HCEC 1CT (cell line): ENCODE measurements around the gene USH1C.
A peak's percentile ranks its signal among the peaks of the same experiment; 100 is the strongest.

ENCODE experiments used
- DNase-seq: peaks from one replicate; pipeline ENCODE4 v3.0.0-alpha.2; 2017

Gene USH1C

DNA sequence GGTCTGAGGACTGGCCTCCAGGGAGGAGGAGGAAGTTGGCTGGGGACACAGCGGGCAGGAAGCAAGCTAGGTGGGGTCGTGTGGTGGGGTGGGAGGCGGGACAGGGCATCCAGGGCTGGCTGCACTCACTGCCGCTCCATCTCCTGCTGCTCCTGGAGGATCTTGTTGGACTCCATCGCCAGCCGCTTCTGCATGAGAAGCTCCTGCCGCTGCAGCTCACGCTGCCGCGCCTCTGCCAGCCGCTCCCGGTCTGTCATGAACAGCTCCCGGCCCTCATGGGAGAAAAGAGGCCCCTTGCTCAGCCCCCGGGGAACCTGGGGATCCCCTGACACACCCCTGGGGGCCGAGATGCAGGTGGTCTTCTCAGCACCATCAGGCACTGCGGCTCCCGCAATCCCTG is 21.6 kb downstream of the USH1C start:
- DNase-seq: no peak

DNA sequence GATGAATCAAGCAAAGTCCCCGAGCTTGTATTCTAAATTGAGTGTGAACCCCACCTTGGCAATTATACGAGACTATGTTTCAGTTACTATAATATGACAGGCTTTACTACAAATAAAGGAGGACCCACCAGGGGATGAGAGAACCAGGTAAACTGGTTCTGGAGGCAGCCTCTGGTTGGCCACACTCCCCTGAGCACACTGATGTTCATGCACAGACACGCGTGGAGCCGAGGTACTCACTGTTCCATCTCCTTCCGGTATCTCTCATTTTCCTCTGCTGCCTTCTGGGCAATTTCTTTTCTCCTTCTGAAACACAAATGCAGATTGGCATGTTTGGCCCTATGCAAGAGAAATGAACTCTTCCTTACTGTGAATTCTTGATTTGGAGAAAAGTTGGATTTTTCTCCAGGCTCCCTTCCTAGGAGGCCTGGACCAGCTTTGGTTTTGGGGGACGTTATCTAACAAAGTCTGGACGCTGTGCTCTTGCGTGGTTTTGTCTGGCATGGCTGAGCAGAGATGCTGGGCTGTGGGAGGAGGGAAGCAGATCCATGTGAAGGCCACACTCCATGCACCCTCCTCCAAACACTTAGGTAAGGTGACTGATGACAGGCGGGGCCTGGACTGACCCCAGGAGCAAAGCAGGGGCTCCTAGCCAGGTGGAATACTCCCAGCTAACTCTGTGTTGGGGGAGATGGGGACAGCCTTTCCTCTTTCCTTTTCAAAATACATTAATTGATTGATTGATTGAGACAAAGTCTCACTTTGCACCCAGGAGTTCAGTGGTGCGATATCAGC is 22.9 kb downstream of the USH1C start:
- no peak for DNase-seq

DNA sequence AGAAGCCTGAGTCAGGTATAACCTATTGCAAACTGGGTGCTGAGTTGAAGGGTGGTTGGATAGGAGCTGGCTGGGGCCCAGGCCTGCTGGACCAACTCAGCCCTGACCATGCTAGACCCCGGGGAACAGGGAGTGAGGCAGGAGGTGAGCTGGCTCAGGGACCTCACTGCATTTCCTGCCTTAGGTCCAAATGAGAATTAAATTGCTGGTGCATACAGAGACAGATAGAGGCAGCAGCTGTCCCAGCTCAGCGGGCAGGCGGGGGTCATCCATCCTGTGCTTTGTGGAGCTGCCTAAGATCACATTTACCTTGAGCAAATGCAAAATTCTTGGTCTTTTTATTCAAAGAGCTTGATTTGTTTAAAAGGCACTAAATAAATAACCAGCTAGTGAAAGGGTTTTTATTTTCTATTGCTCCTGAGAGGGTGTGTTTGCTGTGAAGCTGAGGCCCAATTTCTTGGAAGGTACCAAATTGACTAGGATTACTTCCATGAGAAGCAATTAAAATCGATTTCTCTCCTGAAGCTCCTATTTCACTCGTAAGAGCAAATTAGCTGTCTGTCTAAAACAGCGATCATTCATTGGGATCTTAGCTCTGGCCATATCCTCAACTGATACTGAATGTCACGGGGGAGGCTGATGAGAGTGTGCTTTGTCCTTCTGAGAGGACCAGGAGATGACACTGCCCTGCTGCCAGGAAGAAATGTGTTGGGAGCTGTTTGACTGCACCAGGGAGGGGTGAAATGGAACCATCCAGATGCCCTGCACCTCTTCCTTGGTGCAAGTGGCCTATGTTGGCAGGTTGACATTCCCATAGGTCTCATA is 24.9 kb downstream of the USH1C start:
- no peak for DNase-seq

DNA sequence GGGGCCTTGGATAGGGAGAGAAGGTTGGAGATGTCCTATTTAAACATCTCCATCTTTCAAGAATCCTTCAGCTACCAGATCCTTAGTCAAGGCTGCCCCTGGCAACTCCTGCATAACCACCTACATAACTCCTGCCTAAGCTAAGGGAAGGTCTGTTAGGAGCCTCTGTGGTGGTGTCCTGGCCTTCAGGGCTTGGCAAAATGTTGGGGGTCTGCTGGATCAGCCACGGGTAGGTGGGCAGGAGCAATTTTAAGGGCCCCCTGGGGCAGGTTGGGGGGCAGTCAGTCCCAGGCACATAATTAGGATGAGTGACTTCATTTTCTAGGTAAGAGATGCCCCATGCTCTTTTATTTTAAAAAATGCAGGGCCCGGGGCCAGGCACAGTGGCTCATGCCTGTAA is 25.9 kb downstream of the USH1C start:
- no peak for DNase-seq

DNA sequence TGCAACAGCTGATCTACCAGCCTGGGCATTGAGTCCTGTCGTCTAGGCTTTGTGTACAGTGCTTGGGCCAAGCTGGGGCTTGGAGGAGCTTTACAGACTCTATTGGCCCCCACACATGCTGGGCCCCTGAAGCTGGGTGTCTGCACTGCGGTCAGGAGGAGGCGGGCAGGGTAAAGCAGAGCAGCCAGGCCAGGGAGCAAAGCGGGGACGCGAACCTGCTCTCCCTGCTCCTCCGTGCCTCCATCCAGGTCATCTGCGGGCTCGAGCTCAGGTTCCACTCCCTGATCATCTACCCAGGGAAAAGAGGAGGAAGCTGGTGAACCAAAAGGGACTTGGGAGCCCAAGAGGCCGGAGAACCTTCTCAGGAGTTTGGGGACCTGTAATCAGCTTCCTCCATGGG is 27.0 kb downstream of the USH1C start:
- no peak for DNase-seq

DNA sequence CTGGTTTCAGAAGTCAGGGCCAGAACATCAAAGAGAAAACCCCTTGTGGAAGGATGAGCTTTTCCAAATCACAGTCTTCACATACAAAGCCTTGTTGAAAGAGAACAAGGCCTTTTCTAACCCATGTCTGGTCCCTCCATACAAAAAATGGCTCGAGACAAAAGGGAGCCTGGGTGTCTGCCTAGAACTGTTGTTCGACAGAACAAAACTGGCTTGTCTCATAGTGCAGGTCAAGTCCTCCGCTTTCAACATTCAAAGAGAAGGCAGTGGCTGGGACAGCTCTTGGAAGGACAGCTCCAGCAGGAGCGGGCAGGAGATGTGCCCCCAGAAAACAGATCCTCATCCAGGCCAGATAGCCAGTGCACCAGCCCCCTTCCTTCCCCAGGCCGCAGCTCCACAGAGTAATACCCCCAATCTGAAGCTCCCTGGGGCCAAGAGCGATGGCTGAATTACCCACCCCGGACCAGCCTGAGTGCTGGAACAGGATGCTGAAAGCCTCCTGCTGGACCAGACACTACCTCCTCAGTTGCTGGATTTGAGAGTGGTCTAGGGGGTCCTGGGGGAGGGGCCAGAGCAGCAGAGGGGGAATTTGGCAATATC is 27.6 kb downstream of the USH1C start:
- DNase-seq: no peak

DNA sequence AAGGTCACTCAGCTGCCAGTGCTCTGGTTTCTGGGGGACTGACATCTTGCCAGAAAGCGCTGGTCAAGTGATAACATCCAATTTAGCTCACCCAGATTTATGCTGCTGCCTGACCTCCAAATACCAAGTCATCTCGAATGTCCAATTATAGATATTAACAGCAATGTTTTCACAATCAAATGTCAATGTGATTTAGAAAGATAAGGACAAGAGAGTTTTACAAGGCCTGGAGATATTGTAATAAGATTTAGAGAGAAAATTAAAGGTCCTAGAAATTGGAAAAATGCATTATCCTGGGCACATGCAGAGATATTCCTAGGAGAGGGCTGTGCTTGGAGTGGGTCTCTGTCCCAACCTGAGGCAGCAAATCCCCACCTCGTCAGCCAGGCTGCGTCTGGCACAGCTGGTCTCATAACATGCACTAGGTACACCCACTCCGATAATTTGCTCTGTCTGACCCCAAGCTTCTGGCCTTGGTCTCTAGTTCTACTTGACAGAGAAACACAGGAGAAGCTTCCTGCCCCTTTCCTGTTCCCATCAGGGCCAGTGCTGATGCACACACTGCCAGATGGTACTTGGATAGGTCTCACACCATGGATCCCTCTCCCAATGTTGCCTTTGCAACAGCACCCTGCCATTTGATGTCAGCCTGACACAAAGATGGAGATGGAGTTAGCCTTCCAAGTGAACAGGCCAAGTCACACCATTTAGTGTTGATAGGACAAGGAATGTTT is 28.6 kb downstream of the USH1C start:
- no peak for DNase-seq

DNA sequence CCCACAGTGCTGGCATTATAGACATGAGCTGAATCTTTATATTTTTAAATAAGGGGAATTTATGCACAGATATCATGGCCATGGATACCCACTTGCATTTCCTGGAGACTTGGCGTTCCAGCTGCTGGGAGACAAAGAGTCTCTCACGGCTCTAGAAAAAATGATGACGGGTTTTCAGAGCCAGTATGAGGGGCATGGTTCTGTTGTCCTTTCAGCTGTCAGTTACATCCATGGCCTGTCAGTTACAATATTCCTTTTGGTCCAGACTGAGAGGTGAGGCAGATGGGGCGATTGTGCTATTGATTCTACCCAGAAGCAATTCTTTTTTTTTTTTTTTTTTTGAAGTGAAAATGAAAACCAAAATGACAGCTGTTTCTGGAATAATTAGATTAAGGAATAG is 29.7 kb downstream of the USH1C start:
- no peak for DNase-seq

DNA sequence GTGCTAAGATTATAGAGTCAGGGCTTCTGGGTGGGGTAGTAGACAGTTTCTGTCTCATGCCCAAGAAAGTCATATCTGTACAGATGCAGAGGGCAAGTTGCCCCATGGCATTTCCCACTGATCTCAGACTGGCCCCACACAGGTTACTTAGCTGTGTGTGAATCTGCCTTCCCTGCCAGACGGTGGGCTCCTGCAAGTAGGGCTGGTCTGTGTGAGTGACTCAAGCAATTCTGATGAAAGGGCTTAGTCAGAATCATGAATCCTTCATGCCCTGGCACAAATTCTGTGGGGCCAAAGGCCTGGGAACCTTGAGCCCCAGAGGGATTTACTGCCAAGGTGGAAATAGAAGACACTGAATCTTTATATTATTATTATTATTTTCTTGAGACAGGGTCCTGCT is 30.4 kb downstream of the USH1C start:
- DNase-seq: peak; percentile 32

DNA sequence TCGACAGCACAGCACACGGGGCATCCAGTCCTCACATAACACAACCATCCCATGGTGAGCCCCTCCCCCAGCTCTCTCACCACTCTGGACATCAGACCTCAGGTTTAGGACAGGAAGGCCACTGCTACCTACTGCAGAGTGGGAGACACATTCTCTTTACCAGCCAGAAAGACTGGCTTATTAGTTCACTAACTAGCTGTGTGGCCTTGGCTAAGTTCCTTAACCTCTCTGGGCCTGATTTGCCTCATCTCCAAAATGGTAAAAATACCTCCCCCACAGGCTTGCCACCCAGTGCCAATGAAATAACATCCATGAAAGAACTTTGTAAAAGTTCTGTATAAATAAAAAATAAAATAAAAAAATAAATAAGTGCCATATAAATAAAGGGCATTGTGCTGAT is 32.1 kb downstream of the USH1C start:
- no peak for DNase-seq

DNA sequence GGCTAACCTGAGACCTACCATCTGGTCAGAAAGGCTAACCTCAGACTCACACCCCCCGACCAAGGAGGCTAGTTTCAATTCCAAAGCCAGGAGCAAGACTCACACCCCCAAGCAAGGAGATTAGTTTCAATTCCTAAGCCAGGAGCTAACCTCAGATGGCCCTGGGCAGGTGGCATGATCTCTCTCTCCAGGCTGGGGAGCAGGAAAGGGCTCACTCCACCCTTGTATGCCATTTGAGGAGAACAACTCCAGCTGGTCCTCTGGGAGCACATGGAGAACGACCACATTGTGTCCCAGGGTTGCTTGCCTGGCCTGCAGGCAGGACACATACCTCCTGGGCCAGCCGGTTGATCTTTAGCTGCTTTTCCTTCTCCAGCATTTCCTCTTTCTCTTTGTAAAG is 32.6 kb downstream of the USH1C start:
- no peak for DNase-seq

DNA sequence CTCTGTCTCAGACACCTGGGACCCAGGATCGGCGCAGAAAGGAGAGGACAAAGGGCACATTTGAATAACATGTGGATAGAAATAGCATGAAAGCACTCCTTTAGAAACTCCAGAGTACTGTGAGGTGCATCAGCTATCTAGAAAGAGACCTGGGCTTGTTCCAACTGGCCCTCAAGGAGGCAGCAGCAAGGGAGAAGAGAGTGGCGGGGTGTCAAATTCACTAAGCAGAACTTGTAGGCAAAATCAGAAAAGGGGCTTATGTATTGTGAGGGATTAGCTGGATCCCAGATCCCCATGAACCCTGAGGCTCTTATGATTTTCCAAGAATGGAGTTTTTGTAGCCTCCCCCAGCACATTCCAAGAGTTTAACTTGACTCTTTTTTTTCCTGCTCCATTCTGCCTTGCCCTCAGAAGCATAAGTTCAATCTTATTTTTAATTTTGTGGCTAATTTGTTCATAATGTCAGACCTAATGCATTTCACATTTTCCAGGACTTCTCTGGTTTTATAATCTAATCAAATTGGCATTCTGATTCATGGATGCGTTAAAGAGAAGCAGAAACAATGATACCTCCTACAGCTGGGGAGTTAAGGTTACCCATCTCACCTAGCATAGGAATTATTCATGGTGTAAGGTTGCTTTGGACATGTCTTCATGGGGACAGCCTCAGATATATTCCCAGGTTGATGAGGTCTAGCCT is 33.6 kb downstream of the USH1C start:
- DNase-seq: no peak

DNA sequence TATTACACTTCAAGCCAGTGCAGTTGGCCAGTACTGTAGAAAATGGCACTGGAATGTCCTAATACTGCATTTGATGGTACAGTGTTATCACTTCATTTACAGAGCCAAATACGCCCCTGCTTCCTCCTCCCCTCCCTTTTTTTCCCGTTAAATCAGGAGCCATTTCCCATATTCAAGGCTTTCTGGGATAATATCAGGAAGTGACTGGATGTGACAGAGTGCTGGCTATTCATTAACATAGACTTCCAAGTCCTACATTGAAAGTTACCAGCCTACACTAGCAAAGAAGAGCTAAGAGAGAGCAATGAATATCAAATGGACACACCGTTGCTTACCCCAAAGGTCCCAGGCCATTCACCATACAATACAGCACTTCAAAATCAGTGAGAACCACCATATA is 35.4 kb downstream of the USH1C start:
- no peak for DNase-seq

DNA sequence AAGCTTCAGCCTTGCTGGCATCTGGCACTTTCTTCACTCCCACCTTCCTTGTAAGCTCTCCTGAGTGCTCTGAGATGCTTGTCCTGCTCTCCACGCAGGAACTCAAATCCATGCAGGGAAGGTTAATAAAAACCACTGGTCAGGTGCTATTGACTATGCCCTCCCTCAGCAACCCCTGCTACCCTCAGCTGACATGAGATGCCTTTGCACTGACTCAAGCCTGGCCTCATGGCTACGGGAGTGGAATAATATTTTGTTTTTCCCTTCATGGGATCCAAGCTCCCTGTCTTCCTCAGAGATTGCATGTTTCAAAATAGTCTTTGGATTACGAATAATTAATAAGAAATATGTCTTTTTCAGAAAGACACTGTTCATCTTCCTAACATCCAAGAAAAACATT is 35.9 kb downstream of the USH1C start:
- DNase-seq: peak; percentile 16

DNA sequence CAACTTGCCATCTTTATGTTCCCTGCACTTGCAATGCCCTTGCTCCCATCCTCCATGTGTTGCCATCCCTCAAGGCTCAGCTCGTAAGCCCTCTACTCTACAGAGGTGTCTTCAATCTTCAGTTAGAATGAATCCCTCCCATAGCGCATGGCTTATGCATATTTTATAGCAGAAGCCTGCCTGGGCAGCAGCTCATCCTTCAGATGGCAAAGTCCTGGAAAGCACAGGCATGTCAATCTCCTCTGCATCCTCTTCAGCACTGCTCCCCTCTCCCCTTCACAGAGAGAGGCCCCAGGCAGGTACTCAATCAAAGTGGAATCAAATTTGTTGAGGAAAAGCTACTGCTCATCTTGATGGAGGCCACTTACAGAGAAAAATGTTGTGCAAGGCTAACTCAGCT is 36.4 kb downstream of the USH1C start:
- DNase-seq: no peak

DNA sequence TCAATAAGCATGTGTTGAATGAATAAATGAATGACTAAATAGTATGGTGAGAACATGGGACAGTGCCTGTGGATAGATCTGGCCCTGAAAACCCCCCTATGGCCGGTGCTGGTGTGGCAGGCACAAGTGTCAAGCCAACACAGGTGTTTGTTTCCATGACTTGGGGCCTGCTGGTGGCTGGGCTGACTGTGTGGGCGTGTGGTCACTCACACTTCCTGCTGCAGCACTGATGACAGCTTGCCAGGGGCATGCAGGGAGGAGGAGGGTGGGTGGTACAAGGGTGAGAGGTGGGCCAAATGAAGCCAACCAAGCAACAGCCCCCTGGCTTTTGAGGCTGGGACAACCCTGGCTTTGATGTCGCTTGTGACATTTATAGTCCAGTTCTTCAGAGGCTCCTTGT is 37.3 kb downstream of the USH1C start:
- no peak for DNase-seq

DNA sequence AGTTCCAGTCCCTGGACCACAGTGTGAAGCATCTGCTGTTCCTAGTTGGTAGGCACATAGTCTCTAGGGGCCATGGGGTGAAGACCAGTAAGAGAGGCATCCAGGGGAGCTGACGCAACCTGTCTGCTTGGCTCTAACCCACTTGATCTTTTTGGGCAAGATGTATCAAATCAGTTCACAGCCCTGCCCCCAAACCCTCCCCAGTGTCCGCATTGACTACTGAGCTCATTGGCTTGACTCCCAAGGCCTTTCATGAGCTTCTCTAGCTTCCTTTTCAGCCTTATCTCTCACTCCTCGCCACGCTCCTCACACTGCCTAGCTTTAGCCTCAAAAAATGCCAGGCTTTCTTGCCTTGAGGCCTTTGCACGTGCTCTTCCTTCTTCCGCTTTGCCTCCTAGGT is 37.9 kb downstream of the USH1C start:
- no peak for DNase-seq

DNA sequence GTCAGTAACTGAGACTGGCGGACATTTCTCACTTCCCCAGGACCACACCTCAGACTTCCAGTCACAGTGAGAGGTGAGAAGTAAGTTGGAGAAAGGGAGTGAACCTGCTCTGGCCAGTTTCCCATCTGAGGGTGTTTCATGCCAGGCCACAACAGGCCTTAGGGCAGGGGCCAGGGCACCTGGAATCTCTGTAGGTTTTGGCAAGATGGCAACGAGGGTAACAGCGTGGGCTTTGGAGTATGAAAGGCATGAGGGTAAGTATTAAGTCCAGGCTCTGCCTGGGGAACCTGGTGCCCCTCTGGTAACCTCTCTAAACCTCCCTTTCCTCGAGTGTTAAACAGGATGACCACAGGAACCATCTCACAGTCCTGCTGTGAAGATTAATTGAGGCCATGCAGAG is 39.1 kb downstream of the USH1C start:
- DNase-seq: no peak

DNA sequence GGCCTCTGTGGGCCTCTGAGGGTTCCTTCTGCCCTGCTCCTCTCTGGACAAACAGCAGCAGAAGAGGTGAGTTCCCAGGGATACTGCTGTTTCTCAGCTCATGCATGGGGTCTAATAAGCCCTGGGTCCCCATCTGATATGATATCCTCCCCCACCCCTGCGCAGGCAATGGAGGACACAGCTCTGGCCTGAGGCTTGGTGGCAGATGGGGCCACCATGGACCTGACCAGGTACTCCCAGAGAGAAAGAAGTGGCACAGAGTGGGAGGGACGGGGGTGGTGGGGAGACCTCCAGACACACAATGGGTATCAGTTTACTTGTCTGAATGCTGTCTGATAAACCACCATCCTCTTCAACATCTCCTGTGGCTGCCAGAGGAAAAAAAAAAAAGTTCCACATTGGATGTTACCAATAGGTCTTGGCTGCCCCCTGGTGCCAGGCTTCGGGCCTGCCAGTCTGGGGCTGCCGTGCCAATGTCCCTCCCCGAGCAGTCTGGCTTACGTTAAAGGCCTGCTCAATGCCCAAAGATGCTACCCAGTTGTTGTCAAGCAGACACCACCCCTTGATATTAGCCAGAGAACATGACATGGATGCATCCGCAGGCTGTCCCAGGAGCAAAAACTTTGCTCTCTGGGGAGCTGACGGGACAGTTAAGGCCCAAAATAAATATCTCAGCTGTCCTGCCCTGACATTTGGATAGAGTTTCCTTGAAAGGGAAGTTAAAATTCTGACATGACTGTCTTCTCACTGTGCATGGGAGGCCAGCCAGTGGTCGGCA is 39.7 kb downstream of the USH1C start:
- peak; percentile 58 for DNase-seq

DNA sequence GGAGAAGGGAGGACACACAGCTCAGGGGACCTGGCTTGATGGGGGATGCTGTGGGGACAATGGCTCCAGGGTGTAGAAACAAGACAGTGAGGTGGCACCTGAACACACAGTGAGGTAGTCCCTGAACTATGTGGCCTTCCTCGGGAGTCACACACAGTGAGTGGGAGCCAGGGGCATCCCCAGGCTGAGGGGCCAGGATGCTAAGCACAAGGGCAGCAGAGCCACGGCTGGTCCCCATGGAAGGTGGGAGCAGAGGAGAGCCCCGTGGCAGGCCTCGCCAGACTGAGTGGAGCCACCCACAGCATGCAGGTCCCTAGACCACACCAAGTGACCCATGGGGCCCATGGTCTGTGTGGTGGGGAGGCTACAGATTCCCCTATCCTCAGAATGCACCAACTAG is 41.6 kb downstream of the USH1C start:
- no peak for DNase-seq

DNA sequence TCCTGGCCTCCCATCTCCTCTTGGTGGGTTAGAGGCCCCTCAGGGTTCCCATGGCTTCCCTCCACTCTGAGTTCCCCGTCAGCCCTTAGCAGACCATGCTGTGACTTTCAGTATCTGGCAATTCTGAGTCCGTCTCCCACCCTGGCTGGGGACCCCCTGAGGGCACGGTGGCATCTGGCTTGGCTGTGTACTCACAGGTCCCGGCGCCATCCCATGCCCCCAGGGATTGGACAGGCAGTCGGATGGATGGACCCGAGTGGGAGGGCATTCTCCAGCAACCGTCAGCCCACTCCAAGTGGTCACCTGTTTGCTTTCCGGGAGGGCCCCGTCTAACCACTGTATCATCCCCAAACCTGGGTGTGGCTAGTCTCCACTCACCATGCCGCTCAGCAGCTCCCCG is 43.5 kb downstream of the USH1C start:
- DNase-seq: no peak

DNA sequence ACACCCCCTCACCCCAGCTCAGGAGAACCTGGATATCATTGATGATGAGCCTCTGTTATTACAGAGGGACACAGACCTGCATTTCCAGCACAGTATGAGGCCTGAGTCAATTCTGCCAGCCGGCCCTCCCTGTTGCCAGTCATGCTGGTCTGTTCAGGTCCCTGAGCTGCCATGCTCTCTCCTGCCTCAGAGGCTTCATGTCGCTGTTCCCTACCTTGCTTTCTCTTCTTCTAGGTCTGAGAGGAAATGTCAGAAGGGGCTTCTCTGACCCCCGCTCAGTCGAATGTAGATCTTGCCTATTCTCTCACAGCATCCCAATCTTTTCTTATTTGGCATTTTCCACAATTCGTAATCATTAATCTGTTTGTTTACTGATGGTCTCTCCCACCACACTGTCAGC is 45.7 kb downstream of the USH1C start:
- peak; percentile 11 for DNase-seq
